Activated naive CD4-positive, alpha-beta T cell treated with Interleukin-2 at 50 U/mL for 16 hours (primary cell): Measurements from ENCODE around the gene CFAP97D1.

Source experiments
- DNase-seq: peaks from one replicate; pipeline ENCODE4 v3.0.0-alpha.2; 2020

Gene CFAP97D1

DNA sequence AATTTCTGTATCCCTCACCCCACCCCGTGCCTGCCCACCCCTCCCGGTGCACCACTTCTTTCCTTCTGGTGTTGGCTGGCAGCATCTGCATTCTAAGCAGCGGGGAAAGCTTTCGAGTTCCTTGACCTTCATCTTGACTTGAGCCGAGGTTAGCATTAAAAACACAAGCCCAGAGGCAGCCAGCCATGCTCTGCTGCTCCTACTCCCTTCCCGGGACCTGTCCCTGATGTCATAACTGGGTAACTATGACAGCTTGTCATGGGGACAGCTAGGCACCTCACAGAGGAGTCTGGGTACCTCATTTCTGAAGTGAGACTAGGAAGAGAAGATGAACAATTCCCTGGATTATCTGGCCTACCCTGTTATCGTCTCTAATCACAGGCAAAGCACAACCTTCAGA, at the start of gene CFAP97D1:
CFAP97D1 (plus strand) TSS at position 301 of the 400 bp plus-strand sequence; CDS start at position 329, 28 bp downstream.
- no peak for DNase-seq

DNA sequence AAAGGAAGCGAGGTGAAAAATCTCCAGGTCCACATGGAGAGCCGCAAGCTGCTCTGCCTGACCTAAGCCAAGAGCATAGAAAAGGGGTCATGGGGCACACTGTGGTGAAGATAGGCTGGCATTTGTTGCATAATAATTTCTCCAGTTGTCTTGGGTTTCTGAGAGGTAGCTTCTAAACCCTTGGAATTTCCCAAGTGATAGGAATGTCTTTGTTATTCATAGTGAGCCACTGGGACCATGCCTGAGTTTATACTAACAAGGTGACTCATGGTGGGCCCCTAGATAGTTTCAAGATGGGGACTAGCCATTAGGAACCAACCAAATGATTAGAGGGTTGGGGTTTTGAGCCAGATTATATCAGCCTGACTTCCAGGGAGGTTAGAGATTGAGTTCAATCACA, 47.3 kb upstream of the CFAP97D1 start:
- DNase-seq: no peak

DNA sequence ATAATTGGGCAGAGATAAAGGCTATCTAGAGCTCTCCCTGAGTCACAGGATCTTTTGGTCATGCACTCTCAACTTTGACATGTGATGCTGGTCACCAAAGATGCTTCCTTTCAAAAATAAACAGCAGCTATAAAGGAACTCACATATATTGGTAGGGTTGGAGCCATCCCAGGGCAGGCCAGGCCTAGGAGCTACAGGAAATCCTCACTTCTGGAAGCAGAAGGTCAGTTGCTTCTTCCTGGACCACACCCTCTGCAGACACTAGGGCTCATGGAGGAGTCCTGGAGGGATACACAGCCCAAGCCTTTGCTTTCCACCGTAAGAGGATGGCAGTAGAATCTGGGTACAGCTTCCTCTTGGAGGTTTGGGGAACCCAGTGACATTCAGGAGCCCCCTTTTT, 46.3 kb upstream of the CFAP97D1 start:
- no peak for DNase-seq

DNA sequence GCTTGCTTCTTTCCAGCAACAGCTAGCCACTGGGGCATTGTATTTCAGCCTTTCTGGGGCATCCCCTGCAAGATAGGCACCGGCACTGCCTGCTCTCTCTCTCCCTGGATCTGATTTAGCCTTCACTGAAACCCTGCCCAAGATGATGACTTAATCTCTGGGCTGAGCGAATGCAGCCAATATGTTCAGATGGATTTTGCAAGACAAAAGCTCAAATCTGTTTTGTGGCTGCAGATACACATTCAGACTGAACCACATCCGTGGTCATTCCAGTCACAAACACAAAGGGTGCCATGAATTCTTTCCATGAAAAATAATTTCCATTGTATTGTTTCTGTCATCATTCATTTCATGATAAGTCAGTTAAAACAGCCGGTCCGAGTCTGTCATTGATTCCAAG, 45.9 kb upstream of the CFAP97D1 start:
- DNase-seq: no peak

DNA sequence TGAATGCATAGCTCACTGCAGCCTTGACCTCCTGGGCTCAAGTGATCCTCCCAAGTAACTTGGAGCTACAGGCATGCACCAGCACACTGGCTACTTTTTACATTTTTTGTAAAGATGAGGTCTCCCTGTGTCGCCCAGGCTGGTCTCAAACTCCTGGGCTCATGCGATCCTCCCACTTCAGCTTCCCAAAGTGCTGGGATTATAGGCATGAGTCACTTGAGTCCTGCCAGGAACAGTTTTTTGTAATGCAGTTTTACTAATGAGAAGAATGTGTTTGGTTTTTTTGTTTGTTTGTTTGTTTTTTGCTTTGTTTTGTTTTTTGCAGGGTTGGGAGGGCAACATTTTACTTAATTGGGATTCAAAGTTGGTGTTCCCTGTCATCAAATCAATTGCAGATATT, 43.8 kb upstream of the CFAP97D1 start:
- DNase-seq: no peak

DNA sequence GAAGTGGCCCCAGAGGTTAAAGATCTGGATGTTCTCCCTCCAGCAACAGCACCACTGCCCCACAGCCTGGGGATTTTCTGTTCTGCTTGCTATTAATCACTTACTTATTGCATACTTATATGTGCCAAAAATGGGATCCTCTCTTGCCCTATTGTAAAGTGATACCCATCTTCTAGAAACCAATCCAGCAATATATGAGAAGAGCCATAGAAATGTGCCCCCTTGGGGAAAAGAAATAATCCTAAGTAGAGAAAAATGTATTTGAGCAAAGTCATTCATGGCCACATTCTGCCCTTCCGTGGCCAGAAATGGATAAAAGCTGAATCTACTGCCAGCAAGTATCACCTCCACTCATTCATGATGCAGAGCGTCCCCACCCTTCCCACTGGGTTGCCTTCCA, 42.5 kb upstream of the CFAP97D1 start:
- DNase-seq: no peak

DNA sequence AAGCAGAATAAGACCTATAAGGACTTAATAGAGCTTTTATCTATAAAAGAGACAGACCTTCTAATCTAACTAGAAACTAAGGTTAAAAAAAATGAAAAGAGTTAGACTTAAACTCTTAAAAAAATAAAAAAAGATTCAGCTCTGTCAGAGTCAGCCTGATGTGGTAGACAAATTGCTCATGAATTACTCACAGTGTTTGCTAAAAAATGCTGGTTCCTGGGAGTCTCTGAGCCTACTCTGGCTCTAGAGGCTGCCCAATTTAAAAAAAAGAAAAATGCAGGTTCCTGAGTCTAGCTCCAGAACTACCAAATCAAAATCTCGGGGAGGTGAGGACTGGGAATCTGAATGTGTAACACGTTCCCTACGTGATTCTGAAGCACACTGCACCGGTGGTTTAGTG, 39.7 kb upstream of the CFAP97D1 start:
- no peak for DNase-seq

DNA sequence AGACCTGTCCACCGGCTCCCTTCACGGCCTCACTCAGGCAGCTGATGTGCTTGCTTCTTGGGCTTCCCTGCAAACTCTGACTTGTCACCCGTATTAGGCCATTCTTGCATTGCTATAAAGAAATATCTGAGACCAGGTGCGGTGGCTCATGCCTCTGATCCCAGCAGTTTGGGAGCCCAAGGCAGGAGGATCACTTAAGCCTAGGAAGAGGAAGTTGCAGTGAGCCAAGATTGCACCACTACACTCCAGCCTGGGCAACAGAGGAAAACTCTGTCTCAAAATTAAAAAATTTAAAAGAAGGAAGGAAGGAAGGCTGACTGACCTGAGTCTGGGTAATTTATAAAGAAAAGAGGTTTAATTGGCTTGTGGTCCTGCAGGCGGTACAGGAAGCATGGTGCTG, 38.6 kb upstream of the CFAP97D1 start:
- no peak for DNase-seq

DNA sequence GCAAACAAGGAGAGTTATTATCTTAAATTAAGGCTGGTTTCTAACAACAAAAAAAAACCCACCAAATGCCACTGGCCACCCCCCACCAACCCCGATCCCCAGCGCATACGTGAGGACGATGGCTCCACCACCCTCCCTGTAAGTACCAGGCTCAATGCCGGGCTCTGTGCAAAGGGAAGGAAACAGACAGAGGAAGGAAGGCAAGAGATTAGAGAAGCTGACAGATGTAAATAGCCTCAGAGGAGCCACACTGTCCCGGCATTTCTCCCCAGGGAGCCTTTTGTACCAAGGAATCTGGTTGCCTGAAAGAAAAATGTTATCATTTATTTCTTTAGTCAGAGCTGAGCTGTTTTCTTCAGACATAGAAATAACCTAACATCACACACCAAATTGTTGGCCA, 34.7 kb upstream of the CFAP97D1 start:
- DNase-seq: no peak

DNA sequence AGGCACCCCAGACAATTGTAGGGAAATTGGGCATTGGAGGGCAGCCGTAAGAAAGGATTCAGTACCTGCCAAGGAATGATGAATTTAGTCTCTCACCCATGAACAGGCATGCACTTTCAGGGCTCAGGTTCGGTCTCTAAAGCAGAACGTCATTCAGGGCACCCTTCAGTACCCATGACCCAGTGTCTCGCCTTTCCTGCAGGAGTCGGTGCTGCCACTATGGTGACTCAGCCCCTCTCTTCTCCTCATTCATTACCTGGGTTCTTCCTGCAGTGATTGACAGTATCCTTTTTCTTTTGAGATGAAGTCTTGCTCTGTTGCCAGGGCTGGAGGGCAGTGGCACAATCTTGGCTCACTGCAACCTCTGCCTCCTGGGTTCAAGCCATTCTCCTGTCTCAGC, 30.1 kb upstream of the CFAP97D1 start:
- no peak for DNase-seq

DNA sequence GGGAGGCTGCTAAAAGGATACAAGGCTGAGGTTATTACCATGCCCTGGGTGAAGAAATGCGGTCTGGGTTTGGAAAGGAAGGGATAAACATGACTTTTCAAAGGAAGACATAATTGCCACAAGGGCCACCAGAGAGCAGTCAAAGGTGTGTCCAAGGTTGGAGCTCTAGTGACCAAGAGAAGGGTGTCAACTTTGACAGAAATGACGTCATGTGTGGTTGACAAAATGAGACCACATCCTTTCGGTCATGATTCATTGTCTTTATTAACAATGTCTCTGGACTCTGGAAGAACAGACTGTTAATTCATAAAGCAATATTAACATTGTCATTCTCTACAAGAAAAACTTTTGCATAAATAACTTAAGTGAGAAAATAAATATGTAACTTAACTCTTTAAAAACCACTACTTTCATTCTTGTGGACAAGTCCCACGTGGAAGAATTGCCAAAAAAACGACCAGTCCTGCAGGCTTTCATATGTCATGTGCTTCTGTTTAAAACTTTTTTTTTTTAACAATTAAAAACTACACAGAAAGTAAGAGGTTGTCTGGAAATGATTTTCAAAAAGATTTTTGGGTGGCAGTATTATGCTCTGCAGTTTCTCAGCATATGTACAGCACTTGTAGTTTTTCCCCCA, 26.6 kb upstream of the CFAP97D1 start:
- no peak for DNase-seq

DNA sequence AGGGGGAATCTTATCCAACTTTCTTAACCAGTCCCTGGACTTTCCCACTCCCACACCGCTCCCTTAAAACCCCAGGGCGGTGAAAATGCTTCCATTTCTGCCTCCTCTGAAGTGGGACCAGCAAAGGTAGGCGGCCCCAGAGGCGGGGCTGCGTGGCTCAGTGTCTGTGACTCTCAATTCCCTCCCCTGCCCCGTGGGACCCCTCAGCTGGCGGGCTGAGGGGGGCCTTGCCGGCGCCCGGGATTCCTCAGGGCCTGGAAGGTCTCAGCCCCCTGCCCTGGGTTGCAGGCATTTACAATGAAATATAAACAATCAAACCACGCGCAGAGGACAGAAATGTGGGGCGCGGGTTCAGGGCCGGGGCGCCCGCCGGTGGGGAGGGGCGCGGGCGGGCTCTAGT, 25.3 kb upstream of the CFAP97D1 start:
- no peak for DNase-seq

DNA sequence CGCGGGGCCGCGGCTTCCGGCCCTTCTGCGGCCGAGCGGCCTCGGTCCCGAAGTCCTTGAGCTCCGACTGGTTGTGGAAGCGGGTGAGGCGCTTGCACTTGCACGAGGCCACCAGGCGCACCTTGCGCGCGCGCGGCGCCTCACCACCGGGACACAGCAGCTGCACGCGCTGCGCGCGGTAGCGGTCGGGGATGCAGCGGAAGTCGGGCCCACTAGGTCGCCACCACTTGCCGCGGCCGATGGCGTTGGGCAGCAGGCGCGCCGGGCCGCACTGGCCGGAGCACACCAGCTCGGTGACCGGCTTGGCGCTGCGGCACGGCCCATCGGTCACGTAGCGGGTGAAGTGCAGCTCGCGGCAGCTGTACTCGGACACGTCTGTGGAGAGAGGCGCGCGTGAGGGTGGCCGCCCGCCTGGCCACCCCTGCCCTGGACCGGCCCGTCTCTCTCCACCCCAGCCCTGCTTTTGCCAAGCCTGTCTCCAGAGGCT, 24.8 kb upstream of the CFAP97D1 start:
- DNase-seq: no peak

DNA sequence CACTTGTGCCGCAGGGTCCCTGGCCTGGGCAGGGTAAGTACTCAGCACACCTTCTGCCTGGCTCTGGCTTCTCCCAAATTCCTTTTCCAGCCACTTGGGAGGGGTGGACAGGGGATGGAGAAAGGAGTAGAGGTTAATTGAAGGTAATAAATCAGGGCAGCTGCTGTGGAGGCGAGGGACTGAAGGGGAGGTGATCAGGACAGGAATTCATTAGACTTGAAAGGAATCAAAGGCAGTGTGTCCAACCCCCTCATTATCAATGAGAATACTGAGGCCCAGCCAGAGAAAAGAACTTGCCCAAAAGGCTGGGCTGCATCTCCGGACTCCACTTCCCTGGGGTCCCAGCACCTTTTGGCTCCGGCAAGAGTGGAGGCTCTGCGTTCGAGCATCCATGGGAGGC, 24.0 kb upstream of the CFAP97D1 start:
- no peak for DNase-seq

DNA sequence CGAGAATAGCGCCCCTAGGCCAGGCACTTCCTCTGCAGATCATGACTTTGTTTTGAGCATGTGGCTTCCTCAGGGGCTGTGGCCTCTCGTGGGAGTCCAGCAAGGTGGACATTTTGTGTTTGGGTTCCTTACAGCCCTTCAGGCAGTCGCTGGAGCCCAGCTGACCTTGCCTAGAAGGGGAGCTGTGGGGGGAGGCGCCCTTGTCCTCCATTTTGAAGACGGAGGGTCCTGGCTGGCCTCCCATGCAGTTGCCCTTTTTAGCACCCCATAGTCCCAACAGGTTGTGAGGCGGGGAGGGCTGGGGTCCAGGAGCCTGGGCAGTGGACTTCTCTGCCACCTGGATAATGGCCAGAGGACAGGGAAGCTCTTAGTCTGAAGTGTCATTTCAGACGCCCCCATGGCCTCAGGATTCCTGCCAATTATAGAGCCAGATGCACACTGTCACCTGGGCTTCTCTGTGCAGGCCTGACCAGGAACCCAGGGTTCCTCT, 23.0 kb upstream of the CFAP97D1 start:
- DNase-seq: no peak

DNA sequence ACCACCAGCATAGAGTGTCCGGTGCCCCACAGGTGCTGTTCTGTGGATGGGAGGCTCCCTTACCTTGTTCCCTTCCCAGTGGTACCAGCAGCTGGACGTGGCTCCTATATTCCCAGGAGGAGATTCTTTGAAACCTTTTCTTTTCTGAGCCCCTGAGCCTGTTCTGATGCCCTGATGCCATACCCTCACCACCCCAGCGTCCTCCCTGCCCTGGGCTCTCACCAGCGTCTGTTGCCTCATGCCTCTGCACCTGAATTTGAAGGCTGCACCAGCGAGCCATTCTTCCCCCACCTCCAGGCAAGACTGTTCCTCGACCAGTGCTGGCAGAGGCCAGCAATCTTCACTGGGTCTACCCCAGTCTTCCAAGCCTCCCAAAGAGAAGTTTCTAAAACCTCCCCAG, 22.1 kb upstream of the CFAP97D1 start:
- DNase-seq: no peak

DNA sequence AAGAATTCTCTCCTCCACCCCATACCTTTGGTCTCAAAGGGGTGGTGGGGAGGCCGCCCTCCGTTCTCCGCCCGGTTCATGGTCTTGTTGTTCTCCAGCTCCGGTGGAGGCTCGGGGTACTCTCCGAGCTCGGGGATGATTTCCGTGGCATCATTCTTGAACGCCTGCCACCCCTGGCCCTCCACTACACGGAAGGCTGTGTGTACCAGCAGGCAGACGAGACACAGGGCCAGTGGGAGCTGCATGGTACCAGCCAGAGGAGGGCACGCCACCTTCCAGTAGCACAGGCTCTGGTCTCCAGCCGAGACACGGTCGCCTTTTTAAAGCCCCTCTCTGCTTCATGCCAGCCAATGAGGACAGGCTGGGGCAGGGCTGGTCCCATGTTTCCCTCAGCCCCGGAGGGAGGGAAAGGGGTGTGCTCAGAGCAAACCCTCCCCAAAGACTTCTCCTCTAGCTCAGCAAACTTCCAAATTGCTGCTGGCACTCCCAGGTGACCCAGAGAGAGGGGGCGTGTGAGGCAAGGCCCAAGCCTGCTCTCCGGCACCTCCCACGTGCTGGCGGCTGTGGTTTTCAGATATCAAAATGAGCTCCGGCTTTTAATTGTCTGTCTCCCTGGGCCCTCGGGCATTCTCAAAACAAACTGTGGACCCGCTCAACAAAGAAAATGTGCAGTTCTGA, 21.6 kb upstream of the CFAP97D1 start, which contains the start of gene SOST:
SOST (minus strand) TSS at position 295 of the 678 bp plus-strand sequence; CDS start at position 245, 50 bp downstream.
- no peak for DNase-seq

DNA sequence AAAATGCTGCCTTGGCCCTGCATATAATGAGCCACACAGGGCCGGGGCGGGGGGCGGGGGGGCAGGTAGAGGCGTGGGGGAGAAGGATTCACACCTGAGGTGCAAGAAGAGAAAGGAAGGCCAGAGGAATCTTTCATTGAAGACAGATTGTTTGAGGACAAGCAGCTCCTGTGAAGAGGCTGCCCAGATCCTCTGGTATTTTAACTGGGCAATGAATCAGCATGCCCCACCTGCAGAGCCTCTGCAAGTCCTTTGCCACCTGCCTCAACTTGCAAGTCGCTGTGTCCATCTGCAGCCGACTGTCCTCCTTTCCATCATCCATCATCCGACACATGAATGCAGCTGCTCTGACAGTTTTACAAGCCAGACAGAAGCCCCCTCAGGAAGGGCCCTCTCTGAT, 20.4 kb upstream of the CFAP97D1 start:
- no peak for DNase-seq

DNA sequence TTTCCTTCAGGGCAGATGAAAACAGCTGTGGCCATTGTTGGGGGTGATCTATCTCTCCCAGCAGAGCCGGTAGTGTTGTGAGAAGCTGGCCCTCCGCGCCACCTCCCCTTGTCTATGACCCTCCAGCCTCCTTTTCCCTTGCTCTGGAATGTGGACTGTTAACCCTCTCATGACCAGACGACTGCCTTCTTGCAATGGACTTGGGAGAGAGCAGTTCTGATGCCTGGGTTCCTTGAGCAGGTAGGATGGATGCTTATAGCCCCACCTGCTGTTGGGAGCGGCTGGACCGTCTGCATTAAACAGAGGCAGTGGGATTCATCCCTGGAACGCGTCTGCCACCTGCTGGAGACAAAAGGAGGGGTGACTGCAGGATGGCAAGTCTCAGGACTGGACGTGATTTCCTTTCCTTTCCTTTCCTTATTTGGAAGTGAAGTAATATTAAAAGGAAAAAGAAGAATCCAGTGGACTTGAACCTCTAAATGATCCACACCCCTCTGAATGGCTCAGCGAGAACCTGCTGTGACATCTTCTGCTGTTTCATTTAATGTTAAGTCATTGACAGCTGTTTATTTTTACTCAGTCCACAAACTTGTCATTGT, 19.9 kb upstream of the CFAP97D1 start:
- peak; percentile 89 for DNase-seq

DNA sequence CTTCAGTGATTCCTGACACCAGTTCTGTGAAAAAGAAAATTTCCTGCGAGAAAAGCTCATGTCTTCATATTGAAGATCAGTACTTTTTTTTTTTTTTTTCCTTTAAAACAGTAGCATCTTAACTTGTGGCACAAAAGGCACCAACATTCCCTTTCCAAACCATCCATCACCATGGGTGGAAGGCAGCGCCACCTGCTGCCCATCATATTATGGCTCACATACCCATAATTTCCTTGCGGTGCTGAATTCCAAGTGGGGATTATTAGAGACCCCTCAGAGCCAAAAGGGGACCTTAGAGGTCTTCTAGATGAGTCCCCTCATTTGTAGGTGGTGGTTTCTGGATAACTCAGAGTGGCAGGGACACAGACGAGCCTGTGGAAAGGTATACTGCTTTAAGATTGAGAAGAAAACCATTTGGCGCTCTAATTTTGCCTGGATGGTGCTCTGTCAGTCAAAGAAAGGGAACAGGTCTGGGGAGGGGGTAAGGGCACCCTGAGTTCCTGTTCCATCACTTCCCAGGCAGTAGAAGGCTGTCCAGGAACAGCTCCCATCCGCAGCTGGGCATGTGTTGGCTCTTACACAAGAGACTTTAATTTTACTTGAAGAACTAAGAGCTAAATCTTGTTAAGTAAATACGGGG, 13.7 kb upstream of the CFAP97D1 start:
- DNase-seq: peak; percentile 60

DNA sequence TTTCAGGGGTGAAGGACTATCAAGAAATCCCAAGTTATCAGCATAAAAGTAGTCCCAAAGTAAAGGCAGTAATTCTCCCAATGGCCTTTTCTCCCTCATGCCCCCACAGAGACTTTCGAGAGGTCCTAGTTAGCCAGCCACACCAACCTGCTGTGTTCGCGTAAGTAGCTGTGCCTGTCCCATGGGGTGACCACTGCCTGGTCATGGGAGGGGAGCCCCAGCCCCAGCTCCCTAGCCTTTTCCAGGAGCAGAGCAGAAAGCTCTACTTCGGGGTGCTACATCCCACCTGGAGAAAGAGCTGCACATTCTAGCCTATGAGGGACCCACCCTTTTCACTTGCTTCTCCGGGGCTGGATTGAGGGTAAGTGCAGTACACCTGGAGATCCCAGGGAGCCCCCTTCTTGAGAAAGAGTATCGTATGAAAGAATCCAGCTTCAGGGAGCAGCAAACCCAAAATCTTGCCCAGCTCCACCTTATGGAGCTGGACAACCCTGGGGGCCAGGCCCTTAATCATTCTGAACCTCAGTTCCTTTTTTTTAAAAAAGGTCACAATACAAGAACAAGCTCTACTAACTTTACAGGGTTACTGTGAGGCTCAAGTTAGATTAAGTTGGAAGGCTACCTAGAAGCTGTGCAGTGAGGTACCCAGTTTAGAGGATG, 13.1 kb upstream of the CFAP97D1 start:
- no peak for DNase-seq

DNA sequence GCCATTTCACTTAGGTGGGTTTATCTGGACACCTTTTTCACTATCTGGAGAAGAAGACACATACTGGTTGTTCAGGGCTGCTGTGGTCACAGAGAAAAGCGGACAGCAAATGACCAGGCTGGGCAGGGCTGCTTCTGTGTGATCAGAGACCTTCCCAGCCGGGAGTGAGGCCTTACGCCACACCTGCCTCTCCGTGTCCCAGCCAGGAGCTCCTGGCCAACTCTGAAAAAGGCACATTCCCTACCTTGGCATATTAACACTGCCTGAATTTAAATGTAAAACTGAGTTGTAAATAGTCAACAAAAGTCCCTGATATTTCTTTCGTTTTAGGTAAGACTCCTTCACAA, 12.5 kb upstream of the CFAP97D1 start:
- no peak for DNase-seq

DNA sequence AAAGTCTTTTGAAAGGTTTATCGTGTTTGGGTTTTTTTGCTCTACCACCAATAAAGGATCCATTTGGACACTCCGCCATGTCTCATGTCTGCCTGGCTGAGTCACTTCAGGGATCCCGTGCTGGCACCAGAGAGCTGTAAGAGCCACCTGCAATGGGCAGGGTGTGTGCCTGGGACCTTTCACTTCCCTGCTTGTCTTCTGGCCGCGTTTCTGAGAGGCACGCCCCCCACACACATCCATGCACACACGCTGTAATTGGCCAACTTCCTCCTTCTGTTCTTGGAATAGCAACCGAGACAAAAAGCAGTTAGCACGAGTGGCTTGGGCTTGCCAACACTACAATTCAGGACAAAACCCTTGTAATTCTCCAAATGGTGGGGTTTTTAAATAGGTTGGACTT, 11.9 kb upstream of the CFAP97D1 start:
- no peak for DNase-seq
